HL-60/S4 treated with phorbol 12-myristate 13-acetate at 8.2 ng/mL for 4 days and 3 days (cell line): ENCODE measurements around the gene ZBTB42.
"Not testable (repeated sequence)": the region's sequence is repeated elsewhere in the genome, so short reads cannot be mapped to it uniquely, and the experiment has no call there.

Experiments
- in situ Hi-C: fragments of 300-500 bp; cut with MboI; formaldehyde crosslinking; loops from 2 replicates; pipeline ENCODE4 v1.15.0; 2022; ENCODE audit warnings: low sequenced_read_pairs

Gene ZBTB42

GRCh38 chr14:104805326-104805678 lies 4.4 kb downstream of the ZBTB42 start:
- in situ Hi-C loops, result no loop called here

GRCh38 chr14:104805941-104806624 lies 5.2 kb downstream of the ZBTB42 start:
- in situ Hi-C loops, result no loop called here

- in situ Hi-C loops, result no loop called here
These were observed 5.9 kb downstream of the ZBTB42 start for GRCh38 chr14:104806625-104807465.

GRCh38 chr14:104808456-104808855 lies 7.6 kb downstream of the ZBTB42 start:
- in situ Hi-C loops, result no loop called here

GRCh38 chr14:104810316-104810715 lies 9.4 kb downstream of the ZBTB42 start:
- in situ Hi-C loops, result no loop called here

GRCh38 chr14:104813286-104813685 lies 12.4 kb downstream of the ZBTB42 start:
- in situ Hi-C loops, result no loop called here

- in situ Hi-C loops, result not testable (repeated sequence)
These were observed 13.8 kb downstream of the ZBTB42 start for GRCh38 chr14:104814701-104815100.

GRCh38 chr14:104816616-104816884 lies 15.6 kb downstream of the ZBTB42 start:
- in situ Hi-C loops, result no loop called here

- in situ Hi-C loops, result no loop called here
These were observed 17.2 kb downstream of the ZBTB42 start for GRCh38 chr14:104817930-104818713.

GRCh38 chr14:104818714-104819161 lies 17.8 kb downstream of the ZBTB42 start:
- in situ Hi-C loops, result no loop called here

- in situ Hi-C loops, result no loop called here
These were observed 18.5 kb downstream of the ZBTB42 start for GRCh38 chr14:104819361-104819781.

- in situ Hi-C loops, result loop anchor here (10.0 kb wide), 1 partner anchor 56 kb away; no protein-coding TSS in a partner anchor
These were observed 19.8 kb downstream of the ZBTB42 start for GRCh38 chr14:104820669-104821228.

GRCh38 chr14:104821229-104821945 lies 20.5 kb downstream of the ZBTB42 start:
- in situ Hi-C loops, result loop anchor here (10.0 kb wide), 1 partner anchor 57 kb away; no protein-coding TSS in a partner anchor

GRCh38 chr14:104821971-104822608 lies 21.2 kb downstream of the ZBTB42 start:
- in situ Hi-C loops, result loop anchor here (10.0 kb wide), 1 partner anchor 57 kb away; no protein-coding TSS in a partner anchor

GRCh38 chr14:104822821-104823615 lies 22.1 kb downstream of the ZBTB42 start:
- in situ Hi-C loops, result loop anchor here (10.0 kb wide), 1 partner anchor 58 kb away; no protein-coding TSS in a partner anchor

GRCh38 chr14:104824353-104824997 lies 23.6 kb downstream of the ZBTB42 start:
- in situ Hi-C loops, result loop anchor here (10.0 kb wide), 1 partner anchor 60 kb away; no protein-coding TSS in a partner anchor

- in situ Hi-C loops, result loop anchor here (10.0 kb wide), 1 partner anchor 62 kb away; no protein-coding TSS in a partner anchor
These were observed 25.4 kb downstream of the ZBTB42 start for GRCh38 chr14:104826189-104826860.

- in situ Hi-C loops, result loop anchor here (10.0 kb wide), 1 partner anchor 62 kb away; no protein-coding TSS in a partner anchor
These were observed 25.9 kb downstream of the ZBTB42 start for GRCh38 chr14:104826861-104827176.
